Neural crest cell (in vitro differentiated cells): ENCODE measurements around the gene IGFN1. TPM values are rescaled to one million over a fixed set of nuclear protein-coding genes. Genes with fewer than 3 reads are reported as not detected.

ENCODE experiments used
- DNase-seq: peaks from one replicate; pipeline ENCODE4 v3.0.0; 2021; ENCODE audit warnings: low read depth, mixed read lengths, low spot score
- H3K27ac Mint-ChIP-seq: one replicate; pipeline ENCODE4 v1.8.0; 2021; ENCODE audit warnings: mild to moderate bottlenecking, mixed read lengths; ENCODE audit not compliant: unreplicated experiment
- H3K27me3 Mint-ChIP-seq: 2 replicates; pipeline ENCODE4 v1.8.0; 2021; ENCODE audit warnings: low read depth, mild to moderate bottlenecking, mixed read lengths
- H3K36me3 Mint-ChIP-seq: 2 replicates; pipeline ENCODE4 v1.8.0; 2021; ENCODE audit warnings: low read depth, mild to moderate bottlenecking, mixed read lengths
- H3K4me1 Mint-ChIP-seq: 2 replicates; pipeline ENCODE4 v1.8.0; 2021; ENCODE audit warnings: mixed read lengths
- H3K4me3 Mint-ChIP-seq: one replicate; pipeline ENCODE4 v1.8.0; 2021; ENCODE audit warnings: mild to moderate bottlenecking, mixed read lengths
- H3K9me3 Mint-ChIP-seq: 2 replicates; pipeline ENCODE4 v1.8.0; 2021; ENCODE audit warnings: mixed read lengths
- total RNA-seq: library from RNA; stranded (reverse); gene quantifications from 2 replicates; pipeline ENCODE4 v1.2.1, GENCODE V29; 2021
- TF ChIP-seq, protein P1 (sequence below): fragments of 200-600 bp; sonication (generic); conservative IDR thresholded peaks from 2 replicates; pipeline ENCODE4 v1.5.0; 2021; ENCODE audit warnings: antibody characterized with exemption, mild to moderate bottlenecking

The IGFN1 gene
- total RNA-seq, 1 donor from 2014 or later, result not detected

DNA sequence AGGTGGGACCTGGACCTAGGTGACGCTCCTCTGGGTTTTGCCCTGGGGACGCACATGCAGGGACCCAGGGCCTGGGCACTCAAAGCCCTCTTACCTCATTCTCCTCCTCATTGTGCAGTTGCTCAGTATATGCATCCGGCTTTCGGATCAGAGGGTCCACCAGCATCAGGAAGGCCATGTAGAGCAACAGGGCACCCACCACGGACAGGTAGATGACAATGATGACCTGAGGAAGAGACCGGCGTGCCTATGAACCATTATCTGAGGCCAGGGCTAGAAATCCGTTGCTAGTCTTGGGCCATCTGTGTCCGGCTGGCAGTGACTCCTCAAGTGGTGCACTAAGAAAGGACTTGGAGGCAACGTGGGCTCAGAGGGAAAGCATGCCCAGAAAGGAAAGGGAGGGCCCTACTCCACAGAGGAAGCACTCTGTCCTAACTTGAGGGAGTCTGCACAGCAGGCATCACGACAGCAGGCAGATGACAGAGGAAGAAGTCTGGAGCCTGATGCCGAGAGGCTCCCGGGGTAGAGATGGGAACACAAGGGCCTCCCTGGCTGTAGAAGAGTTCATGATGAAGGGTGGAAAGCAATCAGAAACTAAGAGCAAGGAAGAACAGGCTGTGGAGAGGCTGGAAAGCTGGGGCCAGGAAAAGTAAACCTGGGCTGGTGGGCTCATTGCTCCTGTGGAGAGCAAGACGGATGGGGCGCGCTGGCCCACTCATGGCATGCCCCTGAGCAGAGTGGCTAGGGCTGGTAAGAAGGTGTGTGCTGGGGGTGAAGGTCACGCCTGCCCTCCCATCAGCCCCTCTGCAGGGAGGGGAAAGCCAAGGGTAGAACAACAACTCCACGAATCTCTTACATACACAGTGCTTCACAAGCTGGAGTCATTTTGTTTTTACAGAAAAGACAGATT is 46.6 kb upstream of the IGFN1 start:
- TF ChIP-seq, protein P1, sequence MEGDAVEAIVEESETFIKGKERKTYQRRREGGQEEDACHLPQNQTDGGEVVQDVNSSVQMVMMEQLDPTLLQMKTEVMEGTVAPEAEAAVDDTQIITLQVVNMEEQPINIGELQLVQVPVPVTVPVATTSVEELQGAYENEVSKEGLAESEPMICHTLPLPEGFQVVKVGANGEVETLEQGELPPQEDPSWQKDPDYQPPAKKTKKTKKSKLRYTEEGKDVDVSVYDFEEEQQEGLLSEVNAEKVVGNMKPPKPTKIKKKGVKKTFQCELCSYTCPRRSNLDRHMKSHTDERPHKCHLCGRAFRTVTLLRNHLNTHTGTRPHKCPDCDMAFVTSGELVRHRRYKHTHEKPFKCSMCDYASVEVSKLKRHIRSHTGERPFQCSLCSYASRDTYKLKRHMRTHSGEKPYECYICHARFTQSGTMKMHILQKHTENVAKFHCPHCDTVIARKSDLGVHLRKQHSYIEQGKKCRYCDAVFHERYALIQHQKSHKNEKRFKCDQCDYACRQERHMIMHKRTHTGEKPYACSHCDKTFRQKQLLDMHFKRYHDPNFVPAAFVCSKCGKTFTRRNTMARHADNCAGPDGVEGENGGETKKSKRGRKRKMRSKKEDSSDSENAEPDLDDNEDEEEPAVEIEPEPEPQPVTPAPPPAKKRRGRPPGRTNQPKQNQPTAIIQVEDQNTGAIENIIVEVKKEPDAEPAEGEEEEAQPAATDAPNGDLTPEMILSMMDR, result no peak
- DNase-seq, result no peak
- peaks cover 9% of the 10 kb centered on the region for H3K36me3 Mint-ChIP-seq
- H3K4me3 Mint-ChIP-seq, result no peak overlapping the region
- H3K27me3 Mint-ChIP-seq, result no peaks in the 10 kb centered on the region
- H3K27ac Mint-ChIP-seq, result no peak overlapping the region
- H3K4me1 Mint-ChIP-seq, result no peaks in the 10 kb centered on the region
- no peaks in the 10 kb centered on the region for H3K9me3 Mint-ChIP-seq

- no peak for DNase-seq
- Mint-ChIP-seq H3K4me1 (no peaks in the 10 kb centered on the region), H3K27me3 (no peaks in the 10 kb centered on the region), H3K4me3 (no peak overlapping the region), H3K27ac (no peak overlapping the region), H3K9me3 (no peaks in the 10 kb centered on the region), H3K36me3 (peaks cover 9% of the 10 kb centered on the region)
- TF ChIP-seq, protein P1, result no peak
These were observed 45.9 kb upstream of the IGFN1 start for GRCh38 chr1:201144701-201145100.

- Mint-ChIP-seq H3K4me1 (no peaks in the 10 kb centered on the region), H3K36me3 (peaks cover 9% of the 10 kb centered on the region), H3K27ac (no peak overlapping the region), H3K4me3 (no peak overlapping the region), H3K27me3 (no peaks in the 10 kb centered on the region), H3K9me3 (no peaks in the 10 kb centered on the region)
- TF ChIP-seq, protein P1, result no peak
- no peak for DNase-seq
These were observed 45.5 kb upstream of the IGFN1 start for GRCh38 chr1:201145132-201145531.

DNA sequence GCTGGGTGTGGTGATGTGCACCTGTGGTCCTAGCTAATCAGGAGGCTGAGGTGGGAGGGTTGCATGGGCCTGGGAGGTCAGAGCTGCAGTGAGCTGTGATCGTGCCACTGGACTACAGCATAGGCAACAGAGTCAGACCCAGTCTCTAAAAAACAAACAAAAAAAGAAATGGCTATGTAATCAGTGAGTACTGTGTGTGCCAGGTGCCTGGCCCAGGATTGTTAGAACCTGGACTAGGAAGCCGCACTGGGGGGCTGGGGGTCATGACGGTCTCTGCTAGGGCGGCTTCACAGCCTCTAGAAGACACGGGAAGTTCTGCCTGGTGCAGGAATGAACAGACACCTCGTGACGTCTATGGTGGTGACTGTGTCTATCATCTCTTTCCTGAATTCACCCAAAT is 44.8 kb upstream of the IGFN1 start:
- no peaks in the 10 kb centered on the region for H3K9me3 Mint-ChIP-seq
- peaks cover 8% of the 10 kb centered on the region for H3K36me3 Mint-ChIP-seq
- TF ChIP-seq, protein P1, result no peak
- no peak for DNase-seq
- H3K27ac Mint-ChIP-seq, result no peak overlapping the region
- H3K27me3 Mint-ChIP-seq, result no peaks in the 10 kb centered on the region
- no peaks in the 10 kb centered on the region for H3K4me1 Mint-ChIP-seq
- no peak overlapping the region for H3K4me3 Mint-ChIP-seq

DNA sequence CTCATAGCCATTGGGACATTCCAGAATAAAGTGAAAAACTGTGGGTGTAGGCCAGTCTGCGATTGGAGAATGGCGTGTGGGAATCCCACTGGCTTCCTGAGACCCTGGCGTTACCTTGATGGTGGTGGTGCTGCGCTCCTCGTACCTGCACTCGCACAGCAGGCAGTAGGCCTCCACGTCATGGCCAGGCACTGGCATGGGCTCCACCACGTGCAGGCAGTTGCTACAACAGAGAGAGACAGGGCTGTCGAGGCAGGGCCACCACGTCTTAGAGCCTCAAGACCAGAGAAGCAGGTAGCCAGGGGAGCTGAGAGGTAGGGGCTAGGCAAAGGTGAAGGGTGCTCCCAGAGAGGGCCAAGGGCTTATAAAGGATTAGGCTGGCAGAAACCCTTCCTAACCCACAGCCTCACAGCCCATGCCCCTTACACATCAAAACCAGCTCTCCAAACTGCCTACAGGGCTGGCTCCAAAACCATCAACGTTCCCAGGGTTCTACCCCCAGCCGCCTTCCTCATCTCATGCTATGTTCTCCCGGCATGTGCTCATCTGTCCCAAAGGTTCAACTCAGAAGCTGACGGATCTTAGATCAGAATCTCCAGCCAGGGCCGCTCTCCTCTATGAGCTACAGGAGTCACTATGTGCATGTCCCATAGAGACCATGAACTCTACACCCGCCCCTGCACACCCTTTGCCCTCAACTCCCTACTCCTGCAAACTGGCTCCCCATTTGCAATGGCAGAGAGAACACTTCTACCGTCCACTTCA is 43.8 kb upstream of the IGFN1 start:
- Mint-ChIP-seq H3K36me3 (peaks cover 4% of the 10 kb centered on the region), H3K9me3 (no peaks in the 10 kb centered on the region), H3K4me3 (no peak overlapping the region), H3K27ac (no peak overlapping the region), H3K4me1 (no peaks in the 10 kb centered on the region), H3K27me3 (no peaks in the 10 kb centered on the region)
- DNase-seq, result no peak
- TF ChIP-seq, protein P1, result no peak
